Measurements from ENCODE around the gene CALHM5.

CALHM5 gene

DNA sequence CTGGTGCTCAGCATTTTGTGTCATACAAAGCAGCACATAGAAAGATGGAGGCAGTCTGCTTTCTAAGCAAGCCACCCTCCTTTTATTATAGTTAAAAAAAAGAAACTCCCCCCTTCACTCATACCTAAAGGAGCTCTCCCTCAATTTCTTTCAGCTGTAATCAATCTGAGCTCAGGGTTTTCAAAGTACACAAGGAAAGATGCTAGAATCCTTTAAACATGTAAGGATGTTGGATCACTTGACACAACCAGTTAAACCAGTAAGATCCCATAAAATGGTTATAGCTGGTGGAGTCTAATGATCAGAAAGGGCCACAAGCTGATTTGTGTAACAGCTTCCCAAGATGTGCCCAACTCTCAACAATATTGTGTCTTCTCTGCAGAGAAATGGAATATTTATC, 42.0 kb downstream of the CALHM5 start, which contains the start of gene CALHM4:
Gene CALHM4, plus strand, starts transcription at position 301 of the 400 bp plus-strand sequence. Its CDS starts 43 bp downstream, at position 344.
- no peak for ATAC-seq

DNA sequence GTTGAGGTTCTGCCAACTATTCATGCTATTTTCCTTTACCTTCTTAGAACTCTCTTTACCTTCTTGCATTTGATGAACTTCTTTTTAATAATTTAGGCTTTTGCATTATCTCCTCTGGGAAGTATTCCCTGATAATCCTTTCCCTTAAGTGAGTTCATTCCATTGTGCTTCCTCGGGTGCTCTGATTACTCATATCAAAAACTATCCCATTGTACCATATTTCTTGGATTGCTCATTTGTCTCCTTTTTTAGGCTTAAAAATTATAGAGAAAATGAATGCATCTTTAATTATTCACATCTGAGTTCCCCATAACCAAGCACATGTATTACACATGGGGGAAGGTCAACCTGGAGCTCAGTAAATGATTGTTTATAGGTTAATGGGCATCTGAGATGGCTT, 44.6 kb downstream of the CALHM5 start:
- no peak for ATAC-seq

DNA sequence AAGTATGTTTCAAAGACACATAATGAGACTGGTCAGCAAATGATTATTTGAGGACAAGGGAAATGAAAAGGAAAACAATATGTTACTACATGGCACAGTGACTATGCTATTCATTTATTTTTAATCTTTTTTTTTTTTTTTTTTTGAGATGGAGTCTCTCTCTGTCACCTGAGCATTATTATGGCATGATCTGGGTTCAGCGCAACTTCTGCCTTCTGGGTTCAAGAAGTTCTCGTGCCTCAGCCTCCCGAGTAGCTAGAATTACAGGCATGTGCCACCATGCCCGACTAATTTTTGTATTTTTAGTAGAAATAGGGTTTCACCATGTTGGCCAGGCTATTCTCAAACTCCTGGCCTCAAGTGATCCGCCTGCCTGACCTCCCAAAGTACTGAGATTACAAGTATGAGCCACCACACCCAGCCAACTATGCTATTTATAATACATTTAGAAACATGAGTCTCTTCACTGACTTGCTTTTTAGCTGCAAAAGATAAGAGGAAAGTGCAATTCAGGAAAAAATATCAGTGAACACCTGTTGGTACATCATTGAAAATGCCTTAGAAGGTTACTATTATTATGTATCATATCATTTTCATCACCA, 45.5 kb downstream of the CALHM5 start:
- ATAC-seq = no peak

DNA sequence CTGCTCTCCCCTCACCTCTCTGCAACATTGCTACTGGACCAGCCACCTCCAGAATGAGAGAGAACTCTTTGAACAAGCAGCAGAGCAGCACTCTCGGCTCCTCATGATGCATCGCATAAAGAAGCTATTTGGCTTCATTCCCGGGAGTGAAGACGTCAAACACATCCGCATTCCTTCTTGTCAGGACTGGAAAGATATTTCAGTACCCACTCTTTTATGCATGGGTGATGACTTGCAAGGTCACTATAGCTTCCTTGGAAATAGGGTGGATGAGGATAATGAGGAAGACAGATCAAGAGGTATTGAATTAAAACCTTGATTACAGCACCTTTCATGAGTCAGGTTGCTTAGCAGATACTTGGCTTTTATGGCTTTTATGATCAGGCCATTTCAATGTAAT, 46.5 kb downstream of the CALHM5 start:
- ATAC-seq = no peak

DNA sequence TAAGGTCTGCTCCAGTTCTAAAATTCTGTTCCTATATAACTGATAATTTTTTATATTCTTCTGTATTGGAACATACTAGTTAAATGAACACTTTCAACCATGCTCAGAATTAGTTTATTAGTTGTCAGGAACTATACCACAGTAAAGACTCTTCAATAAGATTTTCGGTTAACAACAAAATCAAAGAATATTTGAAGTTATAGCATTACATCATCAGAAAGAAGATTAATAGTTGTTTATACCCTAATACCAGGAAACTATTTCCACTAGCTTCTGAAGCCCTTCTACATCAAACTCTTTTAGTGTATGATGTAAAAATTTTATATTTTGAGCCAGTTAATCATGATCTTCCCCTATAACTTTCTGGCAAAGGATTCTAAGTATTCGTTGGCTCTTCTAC, 48.7 kb downstream of the CALHM5 start:
- no peak for ATAC-seq

DNA sequence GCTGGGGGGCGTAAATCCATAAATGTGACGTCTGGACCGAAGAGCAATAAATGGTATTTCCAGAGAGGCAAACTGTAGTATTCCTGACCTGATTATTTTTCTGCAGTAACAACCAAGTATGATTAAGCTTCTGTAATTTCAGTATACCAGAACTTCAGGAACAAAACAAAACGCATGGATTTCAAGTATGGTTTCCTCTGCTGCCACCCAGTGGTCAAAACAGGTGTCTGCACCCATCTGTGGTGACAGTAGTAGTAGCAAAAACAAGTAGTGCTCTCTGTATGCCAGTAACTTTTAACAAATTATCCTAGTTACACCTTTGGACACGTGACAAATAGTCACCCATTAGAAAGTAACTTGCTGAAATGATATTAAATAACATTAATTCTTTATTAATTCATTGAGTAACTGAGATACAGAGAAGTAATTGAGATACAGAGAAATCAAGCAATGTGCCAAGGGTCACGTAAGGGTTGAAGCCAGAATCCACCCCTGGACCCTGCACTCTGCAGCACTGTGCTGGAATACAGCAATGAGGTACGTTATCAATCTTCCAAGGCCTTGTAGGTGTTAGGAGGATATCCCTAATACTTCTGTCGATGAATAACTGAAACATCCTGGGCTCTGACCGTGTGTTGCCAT, 50.1 kb downstream of the CALHM5 start:
- peak; percentile 28 to 66 for ATAC-seq

DNA sequence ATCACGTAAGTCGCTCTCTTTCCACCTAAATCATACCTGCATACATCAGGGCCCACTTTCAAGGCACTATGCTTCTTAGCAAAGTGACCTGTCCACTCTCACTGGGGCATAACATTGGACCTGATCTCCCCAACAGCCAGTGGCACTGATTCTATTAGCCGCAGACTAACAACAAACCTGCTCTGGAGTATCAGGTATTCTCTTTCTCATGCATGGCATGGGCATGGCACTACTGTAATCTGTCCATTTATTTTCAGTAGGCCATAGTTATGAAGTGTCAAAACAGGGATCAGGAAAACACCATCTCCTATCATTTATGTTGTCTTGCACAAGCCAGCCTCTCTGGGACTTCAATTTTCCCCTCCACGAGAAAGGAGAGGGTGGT, 50.6 kb downstream of the CALHM5 start:
- no peak for ATAC-seq

DNA sequence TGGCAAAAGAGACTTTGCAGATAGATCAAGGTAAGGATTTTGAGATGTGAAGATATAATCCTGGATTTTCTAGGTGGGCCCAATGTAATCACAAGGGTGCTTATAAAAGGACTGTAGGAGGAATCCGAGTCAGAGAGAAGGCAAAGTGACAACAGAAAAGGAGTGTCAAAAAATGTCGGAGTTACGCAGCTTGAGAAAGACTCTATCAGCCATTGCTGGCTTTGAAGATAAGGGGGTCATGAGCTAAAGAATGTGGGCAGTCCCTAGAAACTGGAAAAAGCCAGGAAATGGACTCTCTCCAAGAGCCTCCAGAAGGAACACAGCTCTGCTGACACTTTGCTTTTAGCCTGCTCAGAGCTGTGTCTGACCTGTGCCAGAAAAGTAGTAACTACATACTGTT, 51.2 kb downstream of the CALHM5 start:
- no peak for ATAC-seq

DNA sequence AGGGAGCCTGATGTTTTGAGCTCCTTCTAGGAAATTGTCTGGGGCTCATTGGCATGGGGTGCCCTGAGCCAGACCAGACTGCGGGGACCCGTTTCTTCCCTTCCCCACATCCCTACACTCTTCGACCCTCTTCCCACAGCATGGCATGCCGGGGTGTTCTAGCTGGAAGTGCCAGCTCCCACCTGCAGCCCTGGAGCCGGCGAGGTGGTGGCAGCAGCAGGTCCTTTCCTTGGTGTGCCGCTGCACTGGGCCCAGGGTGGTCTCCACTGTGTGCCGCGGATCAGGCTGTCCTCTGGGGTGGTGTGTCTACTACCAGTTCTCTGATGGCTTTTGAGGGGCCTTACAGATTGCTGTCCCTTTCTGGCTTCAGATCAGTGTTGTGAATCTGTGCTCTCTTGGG, 52.4 kb downstream of the CALHM5 start:
- ATAC-seq = no peak

DNA sequence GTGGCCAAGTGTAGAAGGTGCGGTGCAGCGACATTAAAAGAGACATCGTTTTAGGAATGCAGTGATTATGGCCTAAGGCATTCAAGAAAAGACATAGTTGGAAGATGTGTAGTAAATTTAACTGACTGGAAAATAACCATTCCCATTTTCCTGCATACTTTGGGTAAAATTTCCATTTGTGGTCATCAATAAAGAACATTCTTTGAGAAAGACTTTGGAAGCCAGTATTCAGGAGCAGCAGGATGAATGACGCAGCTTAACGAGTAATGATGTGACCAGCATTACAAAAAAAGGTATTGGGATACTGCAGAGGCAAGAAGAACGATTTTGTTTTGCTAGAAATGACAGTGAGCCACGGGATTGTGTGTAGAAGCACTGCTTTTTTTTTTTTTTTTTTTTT, 52.9 kb downstream of the CALHM5 start:
- ATAC-seq = no peak

DNA sequence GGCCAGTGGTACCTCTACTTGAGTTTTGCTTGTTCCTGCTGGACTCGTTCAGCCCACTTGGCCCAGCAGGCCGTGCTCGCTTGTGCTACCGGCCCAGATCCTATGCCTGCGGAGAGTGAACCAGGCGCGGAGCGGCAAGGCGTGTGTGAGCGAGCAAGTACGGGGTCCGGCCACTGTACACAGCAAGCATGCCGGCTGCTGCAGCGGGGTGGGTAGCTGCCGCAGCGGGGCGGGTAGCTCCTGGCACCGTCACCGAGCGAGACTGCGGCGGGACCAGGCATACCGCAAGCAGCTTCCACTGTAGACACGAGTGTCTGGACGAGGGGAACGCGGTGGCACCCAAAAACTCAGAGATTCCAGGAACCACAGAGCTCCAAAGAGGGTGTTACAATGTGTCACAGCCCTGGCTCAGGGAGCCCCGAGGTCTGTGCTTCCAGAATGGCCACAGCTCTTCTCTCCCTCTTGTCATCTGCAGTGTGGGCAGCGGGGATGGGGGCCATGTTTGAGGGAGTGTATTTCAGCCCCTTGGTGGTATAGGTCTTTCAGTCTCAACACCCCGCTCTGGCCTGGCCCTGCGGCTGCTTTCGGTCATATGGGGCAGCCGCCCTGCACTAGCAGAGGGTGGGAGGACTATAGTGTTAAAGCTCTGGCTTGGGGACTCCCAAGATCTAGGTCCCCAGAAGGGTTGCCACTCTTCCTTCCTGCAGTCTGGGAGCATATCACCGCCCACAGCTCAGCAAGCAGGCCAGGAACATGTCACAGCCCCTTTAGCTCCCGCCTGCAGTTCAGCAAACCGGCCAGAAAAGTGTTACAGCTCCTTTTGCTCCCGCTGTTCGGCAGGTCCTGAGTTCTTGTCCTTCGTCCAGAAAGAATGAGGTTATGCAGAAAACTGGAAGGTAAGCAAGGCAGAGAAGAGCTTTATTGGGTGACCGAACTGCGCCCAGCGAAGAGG, 53.8 kb downstream of the CALHM5 start:
- peak; percentile 37 to 41 for ATAC-seq

DNA sequence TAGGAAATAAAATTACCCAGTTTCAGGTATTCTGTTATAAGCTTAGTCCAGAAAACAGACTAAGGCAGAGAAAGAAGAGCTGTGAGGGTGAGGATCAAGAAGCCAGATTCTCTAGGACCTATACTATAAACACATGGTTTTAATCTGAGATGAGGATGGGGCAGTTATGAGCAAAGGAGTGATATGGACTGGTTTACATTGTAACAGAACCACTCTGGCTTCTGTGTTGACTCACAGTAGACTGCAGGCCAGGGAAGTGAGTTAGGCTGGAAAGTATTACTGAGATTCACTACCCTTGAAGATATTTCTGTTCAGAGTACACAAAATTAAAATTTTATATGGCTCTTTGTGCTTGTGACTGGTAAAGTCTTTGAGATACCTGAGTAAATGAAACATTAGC, 56.7 kb downstream of the CALHM5 start:
- no peak for ATAC-seq

DNA sequence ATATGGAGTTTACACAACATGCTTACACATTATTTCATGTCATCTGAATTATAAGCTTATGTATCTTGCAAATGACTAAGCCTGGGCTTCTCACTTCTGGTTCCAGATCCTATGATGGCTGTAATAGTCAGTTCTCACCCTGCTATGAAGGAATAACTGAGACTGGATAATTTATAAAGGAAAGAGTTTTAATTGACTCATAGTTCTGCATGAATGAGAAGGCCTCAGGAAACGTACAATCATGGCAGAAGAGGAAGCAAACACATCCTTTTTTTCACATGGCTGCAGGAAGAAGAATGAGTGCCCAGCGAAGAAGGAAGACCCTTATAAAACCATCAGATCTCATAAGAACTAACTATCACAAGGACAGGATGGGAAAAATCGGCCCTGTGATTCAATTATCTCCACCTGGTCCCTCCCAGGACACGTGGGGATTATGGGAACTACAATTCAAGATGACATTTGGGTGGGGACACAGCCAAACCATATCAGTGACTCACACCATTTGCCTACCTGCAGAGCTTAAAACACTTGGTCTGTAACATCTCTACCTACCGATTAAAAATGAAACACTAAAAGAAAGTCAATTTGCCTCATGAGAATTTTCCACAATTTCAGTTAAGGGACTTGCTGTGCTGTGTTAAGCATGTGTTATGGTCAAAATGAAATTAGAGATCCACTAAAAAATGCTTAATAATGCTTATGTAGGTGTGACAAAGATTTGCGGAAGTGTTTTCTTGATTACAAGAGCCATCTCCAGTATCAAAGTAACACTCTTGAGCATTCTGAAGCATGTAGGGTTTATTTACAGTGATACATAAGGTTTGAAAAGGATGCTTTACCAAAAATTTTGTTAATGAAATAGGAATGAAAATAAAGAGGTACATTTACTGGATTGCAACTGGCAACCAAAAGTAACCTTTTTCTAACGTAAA, 57.6 kb downstream of the CALHM5 start:
- no peak for ATAC-seq

DNA sequence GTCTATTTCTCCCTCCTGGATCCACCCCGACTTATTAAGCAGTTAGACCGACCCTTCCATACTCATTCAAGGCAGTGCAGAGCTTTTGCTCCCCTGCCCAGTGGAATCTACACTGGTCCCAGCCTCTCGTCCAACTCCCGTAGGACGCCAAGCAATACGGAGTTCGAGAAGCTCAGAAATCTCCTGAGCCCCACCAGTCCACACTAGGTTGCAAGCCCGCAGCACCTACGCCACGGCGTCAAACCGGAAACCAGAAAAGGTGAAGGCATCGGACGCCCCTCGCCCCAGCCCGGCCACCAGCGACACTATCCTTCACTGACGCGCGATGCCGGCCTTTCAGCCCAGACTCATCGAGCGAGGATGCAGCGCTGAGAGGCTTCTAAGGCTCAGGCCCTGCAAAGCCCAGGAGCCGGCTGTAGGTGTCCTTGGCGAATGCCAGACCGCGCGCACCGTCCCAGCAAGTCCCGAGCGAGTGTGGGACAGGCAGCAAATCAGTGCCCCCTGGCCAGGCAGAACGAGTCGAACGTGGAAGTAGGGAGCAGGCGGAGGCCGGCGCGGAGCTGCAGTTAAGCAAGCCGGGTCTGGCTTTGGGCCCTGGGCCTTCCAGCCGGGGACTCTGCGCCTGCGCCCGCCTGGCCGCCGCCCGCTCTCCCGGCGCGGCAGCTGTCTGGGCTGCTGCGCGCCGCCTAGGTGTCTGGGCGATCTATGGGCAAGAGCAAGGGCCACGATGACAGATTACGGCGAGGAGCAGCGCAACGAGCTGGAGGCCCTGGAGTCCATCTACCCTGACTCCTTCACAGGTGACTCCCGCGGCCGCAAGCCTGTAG, 59.6 kb downstream of the CALHM5 start, which contains the start of gene RWDD1:
Gene RWDD1, plus strand, starts transcription at position 649 of the 827 bp plus-strand sequence. Its CDS starts 79 bp downstream, at position 728.
- peak; percentile 95 to 97 for ATAC-seq

DNA sequence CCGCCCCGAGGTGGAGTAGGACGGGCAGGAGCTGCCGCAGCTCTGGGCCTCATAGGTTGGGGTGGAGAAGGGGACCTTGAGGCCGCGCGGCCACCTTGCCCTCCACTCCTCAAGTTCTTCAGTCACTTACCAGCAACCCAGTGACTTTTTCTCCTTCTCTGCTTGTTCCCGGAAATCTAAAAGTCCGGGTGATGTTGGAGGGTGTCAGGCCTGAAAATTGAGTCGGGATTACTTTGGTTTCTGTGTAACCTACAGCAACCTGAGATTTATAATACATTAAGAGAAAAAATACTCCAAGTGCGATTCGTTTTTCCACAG, 60.2 kb downstream of the CALHM5 start:
- ATAC-seq = no peak

DNA sequence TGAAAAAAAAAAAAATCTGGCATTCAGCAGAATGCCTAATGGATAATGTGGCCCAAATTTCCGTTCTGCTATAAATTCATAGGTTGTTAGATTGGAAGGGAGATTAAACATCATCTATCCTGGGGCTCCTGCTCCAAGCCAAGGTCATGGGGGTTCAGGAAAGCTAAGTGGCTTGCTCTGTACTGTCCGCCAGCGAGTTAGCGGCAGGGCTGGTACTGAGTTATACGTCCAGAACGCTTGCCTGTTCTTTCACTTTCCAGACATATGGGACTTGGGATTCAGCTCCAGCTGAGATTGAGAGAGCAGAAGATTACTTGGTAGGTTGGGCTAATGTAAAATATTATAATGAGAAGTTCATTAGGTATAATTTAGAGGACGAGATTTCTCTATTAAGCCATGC, 60.7 kb downstream of the CALHM5 start:
- no peak for ATAC-seq

Measured in activated CD4-positive, CD25-positive, alpha-beta regulatory T cell treated with anti-CD3 and anti-CD28 coated beads, Interleukin-2, amount 50 U/mL, for 24 hours (primary cell).